HCT116 (cell line): ENCODE measurements around the gene RNASEH2B. TPM values are rescaled to one million over a fixed set of nuclear protein-coding genes. Genes with fewer than 3 reads are reported as not detected.

ENCODE experiments used
- ATAC-seq: fragments of 200-7000 bp; cut with Tn5 transposase; 2 replicates; pipeline ENCODE4 v1.9.1; 2020; ENCODE audit warnings: mild to moderate bottlenecking, moderate library complexity
- BruUV-seq: library from RNA; stranded (reverse); fragments of 400-500 nt; replicated peaks from 2 replicates; lab custom pipeline; 2021; lab: Mats Ljungman, UMichigan
- CTCF ChIA-PET: fragments of 300-600 bp; sonication (Branson Sonifier 250); formaldehyde crosslinking; loops from one replicate; lab custom pipeline; 2021; ENCODE audit warnings: antibody characterized with exemption; lab: Charles Lee
- POLR2A ChIA-PET: fragments of 300-600, 350-600 bp; sonication (Branson Sonifier 250); formaldehyde crosslinking; loops from one replicate; lab custom pipeline; 2021; ENCODE audit warnings: antibody characterized with exemption; lab: Charles Lee
- RAD21 ChIA-PET, 2 experiments: fragments of 300-600 bp; sonication (Branson Sonifier 250); formaldehyde crosslinking; loops; one replicate each; lab custom pipeline; 2023; ENCODE audit warnings: low total read pairs in 2 of 2; ENCODE audit not compliant: uncharacterized antibody in 2 of 2, unreplicated experiment in 2 of 2, low non-redundant PET in 1 of 2; lab: Charles Lee
- DNase-seq: peaks from one replicate; pipeline ENCODE4 v3.0.0-alpha.2; 2010; ENCODE audit warnings: low read depth, low spot score
- H2AFZ ChIP-seq: fragments of 200-600 bp; shearing (Covaris generic), sonication (generic); 2 replicates; pipeline ENCODE4 v1.6.1; 2017; ENCODE audit warnings: low read depth, mixed run types, mixed read lengths, antibody characterized with exemption, low read length; ENCODE audit not compliant: poor library complexity, severe bottlenecking
- H3K27ac ChIP-seq: 2 replicates; pipeline ENCODE4 v1.5.1; 2012; ENCODE audit warnings: low read depth, low read length
- H3K27me3 ChIP-seq: fragments of 200-600 bp; sonication (generic); 2 replicates; pipeline ENCODE4 v1.6.1; 2016; ENCODE audit warnings: mixed run types, low read length, mixed read lengths; ENCODE audit not compliant: insufficient read depth
- H3K36me3 ChIP-seq, 2 experiments: fragments of 200-500 bp in 1 of 2; fragments of 200-600 bp in 1 of 2; sonication (Bioruptor generic) in 1 of 2; sonication (generic) in 1 of 2; 2 replicates each; pipeline versions ENCODE4 v1.5.1 to v1.6.1; 2014 to 2016; ENCODE audit warnings: low read length in 2 of 2, inconsistent platforms in 1 of 2, mixed read lengths in 1 of 2, mixed run types in 1 of 2; ENCODE audit not compliant: insufficient read depth in 2 of 2, control insufficient read depth in 1 of 2
- H3K4me1 ChIP-seq, 2 experiments: fragments of 200-600 bp in 1 of 2; sonication (generic) in 1 of 2; 2 replicates each; pipeline versions ENCODE4 v1.5.1 to v1.6.1; 2012 to 2017; ENCODE audit warnings: low read length in 2 of 2, inconsistent platforms in 1 of 2, mild to moderate bottlenecking in 1 of 2, mixed read lengths in 1 of 2, mixed run types in 1 of 2, moderate library complexity in 1 of 2; ENCODE audit not compliant: insufficient read depth in 2 of 2, control insufficient read depth in 1 of 2
- H3K4me2 ChIP-seq: fragments of 200-600 bp; sonication (generic); 2 replicates; pipeline ENCODE4 v1.6.1; 2017; ENCODE audit warnings: mixed run types, low read length, mixed read lengths
- H3K4me3 ChIP-seq, 2 experiments: fragments of 200-600 bp in 1 of 2; sonication (generic) in 1 of 2; replicated peaks in 1 of 2; 2 replicates each; pipeline ENCODE4 v1.5.1; 2011 to 2016; ENCODE audit warnings: low read length in 2 of 2, control low read depth in 1 of 2, low read depth in 1 of 2, mild to moderate bottlenecking in 1 of 2, mixed read lengths in 1 of 2, mixed run types in 1 of 2
- H3K79me2 ChIP-seq: fragments of 200-600 bp; sonication (generic); 2 replicates; pipeline ENCODE4 v1.6.1; 2017; ENCODE audit warnings: mild to moderate bottlenecking, mixed run types, low read length, moderate library complexity, mixed read lengths; ENCODE audit not compliant: insufficient read depth
- H3K9ac ChIP-seq: fragments of 200-600 bp; sonication (generic); 2 replicates; pipeline ENCODE4 v1.6.1; 2016; ENCODE audit warnings: low read length, mixed read lengths
- H3K9me2 ChIP-seq: fragments of 200-600 bp; sonication (generic), shearing (Covaris generic); 2 replicates; pipeline ENCODE4 v1.6.1; 2017; ENCODE audit warnings: mixed run types, mild to moderate bottlenecking, moderate library complexity; ENCODE audit not compliant: insufficient read depth
- H3K9me3 ChIP-seq, 2 experiments: fragments of 200-500 bp in 1 of 2; fragments of 200-600 bp in 1 of 2; sonication (Bioruptor generic) in 1 of 2; sonication (generic) in 1 of 2; 2 replicates each; pipeline ENCODE4 v1.6.1; 2014 to 2017; ENCODE audit warnings: low read length in 2 of 2, mixed read lengths in 2 of 2, inconsistent platforms in 1 of 2, low read depth in 1 of 2, mild to moderate bottlenecking in 1 of 2, mixed run types in 1 of 2, moderate library complexity in 1 of 2; ENCODE audit not compliant: control insufficient read depth in 1 of 2, insufficient read depth in 1 of 2
- H4K20me1 ChIP-seq: fragments of 200-600 bp; sonication (generic), shearing (Covaris generic); 2 replicates; pipeline ENCODE4 v1.6.1; 2017; ENCODE audit warnings: mixed run types, mild to moderate bottlenecking, moderate library complexity; ENCODE audit not compliant: insufficient read depth
- ATF3 ChIP-seq: IDR thresholded peaks from 2 replicates; pipeline ENCODE4 v1.6.1; 2012
- CBX3 ChIP-seq: IDR thresholded peaks from 2 replicates; pipeline ENCODE4 v1.6.1; 2012; ENCODE audit warnings: low read depth
- CEBPB ChIP-seq: IDR thresholded peaks from 2 replicates; pipeline ENCODE4 v1.6.1; 2012; ENCODE audit warnings: low read depth
- CTCF ChIP-seq, 3 experiments: fragments of 200-600 bp in 1 of 3; sonication (generic) in 1 of 3; IDR thresholded peaks in 2 of 3; conservative IDR thresholded peaks in 1 of 3; 2 replicates each; pipeline ENCODE4 v1.5.1; 2012 to 2017; ENCODE audit warnings: low read depth in 2 of 3, low read length in 2 of 3, antibody characterized with exemption in 1 of 3, borderline replicate concordance in 1 of 3, control low read depth in 1 of 3, mild to moderate bottlenecking in 1 of 3, mixed read lengths in 1 of 3, mixed run types in 1 of 3, moderate library complexity in 1 of 3; ENCODE audit not compliant: insufficient read depth in 1 of 3
- EGR1 ChIP-seq: IDR thresholded peaks from 2 replicates; pipeline ENCODE4 v1.6.1; 2012; ENCODE audit warnings: low read depth
- ELF1 ChIP-seq: IDR thresholded peaks from 2 replicates; pipeline ENCODE4 v1.6.1; 2012; ENCODE audit warnings: low read depth, borderline replicate concordance
- EZH2phosphoT487 ChIP-seq: fragments of 200-600 bp; IDR thresholded peaks from 2 replicates; pipeline ENCODE4 v1.6.1; 2018; ENCODE audit warnings: antibody characterized with exemption, borderline replicate concordance
- FOSL1 ChIP-seq: IDR thresholded peaks from 2 replicates; pipeline ENCODE4 v1.6.1; 2012; ENCODE audit warnings: low read depth
- JUND ChIP-seq: IDR thresholded peaks from 2 replicates; pipeline ENCODE4 v1.6.1; 2012
- POLR2AphosphoS5 ChIP-seq: IDR thresholded peaks from 2 replicates; pipeline ENCODE4 v1.6.1; 2011; ENCODE audit warnings: mild to moderate bottlenecking, low read depth, low read length, moderate library complexity
- RAD21 ChIP-seq: IDR thresholded peaks from 2 replicates; pipeline ENCODE4 v1.6.1; 2012; ENCODE audit warnings: low read depth, mild to moderate bottlenecking
- REST ChIP-seq: IDR thresholded peaks from 2 replicates; pipeline ENCODE4 v1.6.1; 2012; ENCODE audit warnings: low read depth
- SIN3A ChIP-seq: IDR thresholded peaks from 2 replicates; pipeline ENCODE4 v1.6.1; 2012; ENCODE audit warnings: low read depth
- SP1 ChIP-seq: IDR thresholded peaks from 2 replicates; pipeline ENCODE4 v1.6.1; 2012; ENCODE audit warnings: low read depth
- SRF ChIP-seq: IDR thresholded peaks from 2 replicates; pipeline ENCODE4 v1.6.1; 2012; ENCODE audit warnings: low read depth
- TCF7L2 ChIP-seq: IDR thresholded peaks from 2 replicates; pipeline ENCODE4 v1.7.0; 2011; ENCODE audit warnings: borderline replicate concordance, inconsistent platforms; ENCODE audit not compliant: insufficient read depth, insufficient read length; ENCODE audit errors: extremely low read depth
- YY1 ChIP-seq: IDR thresholded peaks from 2 replicates; pipeline ENCODE4 v1.6.1; 2011; ENCODE audit warnings: low read length, low read depth, moderate library complexity, mild to moderate bottlenecking; ENCODE audit not compliant: insufficient replicate concordance; ENCODE audit errors: extremely low read depth
- ZNF274 ChIP-seq: fragments of 200-500 bp; sonication (Bioruptor generic); IDR thresholded peaks from 2 replicates; pipeline ENCODE4 v1.6.1; 2014; ENCODE audit warnings: mild to moderate bottlenecking, low read depth, low read length, inconsistent platforms
- intact Hi-C: fragments of 100-400 bp; cut with micrococcal nuclease; formaldehyde crosslinking; loops from 2 replicates; pipeline ENCODE4 v1.10.0; 2022
- total RNA-seq: library from RNA; stranded (reverse); gene quantifications from one replicate; pipeline ENCODE4 v1.2.1, GENCODE V29; 2021; ENCODE audit not compliant: unreplicated experiment

The RNASEH2B gene
- total RNA-seq, 1 experiment from 2014 or later, result 41.3 TPM

GRCh38 chr13:50917572-50917971, 8.0 kb downstream of the RNASEH2B start (continued):
- TF ChIP-seq ELF1 (no peak), POLR2AphosphoS5 (no peak), SRF (no peak), SP1 (no peak), TCF7L2 (no peak)

- H3K4me2 ChIP-seq, result no peak overlapping the region
- TF ChIP-seq TCF7L2, result no peak
- TF ChIP-seq EGR1, result no peak
- TF ChIP-seq CBX3, result no peak
- no peak for TF ChIP-seq SRF
- TF ChIP-seq ZNF274, result no peak
- no peak for TF ChIP-seq YY1
- no peak for TF ChIP-seq ATF3
- no peak for TF ChIP-seq SIN3A
- no peak for TF ChIP-seq REST
- TF ChIP-seq JUND, result no peak
- no peak for TF ChIP-seq FOSL1
- TF ChIP-seq SP1, result no peak
- TF ChIP-seq EZH2phosphoT487, result no peak
- no peak for TF ChIP-seq CTCF (IDR thresholded peaks at IDR 0.05 in 2 of 3, conservative IDR thresholded peaks at IDR 0.05 in 1 of 3; ENCODE audit: borderline replicate concordance in 1 of 3, insufficient read depth in 1 of 3, low read depth in 2 of 3, low read length in 2 of 3)
- no peak for TF ChIP-seq POLR2AphosphoS5
- no peak for TF ChIP-seq CEBPB
- TF ChIP-seq RAD21, result no peak
- no peak overlapping the region for H3K9ac ChIP-seq
- CTCF ChIA-PET, result no interaction called here
- POLR2A ChIA-PET, result no interaction called here
- H3K4me3 ChIP-seq, result no peak overlapping the region
- no peak overlapping the region for H2AFZ ChIP-seq
- BruUV-seq, result no TSS peak
- peaks cover 0 to 9% of the 10 kb centered on the region in 2 experiments; a peak in 1 of 4 replicates for H3K36me3 ChIP-seq
- RAD21 ChIA-PET, result no interaction called here
- intact Hi-C loops, result no loop called here
- ATAC-seq (no peak), DNase-seq (no peak)
- H3K9me3 ChIP-seq, result peaks cover 12% of the 10 kb centered on the region in 2 experiments; a peak in 2 of 4 replicates
- H3K4me1 ChIP-seq, result no peaks in the 10 kb centered on the region
- no peaks in the 10 kb centered on the region for H4K20me1 ChIP-seq
- peaks cover 75% of the 10 kb centered on the region for H3K79me2 ChIP-seq
- H3K9me2 ChIP-seq, result no peaks in the 10 kb centered on the region
- no peak overlapping the region for H3K27ac ChIP-seq
- H3K27me3 ChIP-seq, result no peaks in the 10 kb centered on the region
These were observed 9.0 kb downstream of the RNASEH2B start for GRCh38 chr13:50918567-50918966.
